Measurements from ENCODE around the gene RAB3GAP1.
A peak's percentile ranks its signal among the peaks of the same experiment; 100 is the strongest.
"Not testable (repeated sequence)": the region's sequence is repeated elsewhere in the genome, so short reads cannot be mapped to it uniquely, and the experiment has no call there.

The RAB3GAP1 gene

DNA sequence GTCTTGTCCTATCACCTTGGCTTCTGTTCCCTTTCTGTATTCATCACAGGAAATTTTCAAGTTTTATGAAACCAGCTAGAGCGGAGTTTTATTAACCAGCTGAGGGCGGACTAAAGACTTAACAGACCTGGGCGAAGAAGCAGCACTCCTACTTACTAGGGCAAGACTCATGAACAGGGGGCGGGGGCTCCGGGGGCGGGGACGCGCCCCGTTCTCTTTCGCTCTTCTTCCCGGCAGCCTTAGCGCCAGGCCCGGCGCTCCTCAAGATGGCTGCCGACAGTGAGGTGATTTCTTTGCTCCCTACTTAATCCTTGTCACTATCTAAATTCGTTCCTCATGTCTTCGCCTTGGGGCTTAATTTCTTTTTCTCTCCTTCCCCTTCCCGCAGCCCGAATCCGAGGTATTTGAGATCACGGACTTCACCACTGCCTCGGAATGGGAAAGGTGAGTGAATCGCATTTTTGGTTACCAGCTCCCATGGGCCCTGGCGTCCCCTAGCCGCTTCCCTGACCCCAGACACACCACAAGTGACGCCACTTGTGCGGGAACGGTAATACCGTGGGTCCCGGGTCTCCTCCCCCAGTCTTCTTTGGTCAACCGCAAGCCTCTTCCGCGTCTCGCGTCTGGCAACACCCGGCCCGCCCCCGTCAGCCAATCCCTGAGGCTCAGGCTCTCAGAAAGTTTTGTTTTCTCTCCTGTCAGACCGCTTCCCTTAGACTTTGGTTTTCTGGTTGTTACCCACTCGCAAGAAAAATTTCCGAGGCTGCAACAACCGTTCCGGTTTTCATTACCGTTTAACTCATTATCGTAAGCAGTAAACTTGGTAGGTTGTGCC lies at the start of gene RAB3GAP1:
Gene RAB3GAP1 (plus strand): TSS at position 251 of the 835 bp plus-strand sequence. CDS start 16 bp downstream, at position 267.
- DNase-seq: peak; percentile 92

DNA sequence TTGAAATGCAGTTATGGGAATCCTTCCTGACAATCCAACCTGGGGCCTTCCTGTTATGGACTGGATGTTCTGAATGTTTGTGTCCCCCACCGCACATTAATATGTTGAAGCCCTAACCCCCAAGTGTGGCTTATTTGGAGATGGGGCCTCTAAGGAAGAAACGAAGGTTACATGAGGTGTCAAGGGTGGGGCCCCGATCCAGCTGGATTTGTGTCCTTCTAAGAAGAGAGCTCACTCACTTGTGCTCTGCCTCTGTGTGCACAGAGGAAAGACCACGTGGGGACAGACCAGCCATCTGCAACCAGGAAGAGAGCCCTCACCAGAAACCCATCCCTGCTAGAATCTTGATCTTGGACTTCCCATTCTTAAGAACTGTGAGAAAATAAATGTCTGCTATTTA lies 49.3 kb upstream of the RAB3GAP1 start:
- no peak for DNase-seq

DNA sequence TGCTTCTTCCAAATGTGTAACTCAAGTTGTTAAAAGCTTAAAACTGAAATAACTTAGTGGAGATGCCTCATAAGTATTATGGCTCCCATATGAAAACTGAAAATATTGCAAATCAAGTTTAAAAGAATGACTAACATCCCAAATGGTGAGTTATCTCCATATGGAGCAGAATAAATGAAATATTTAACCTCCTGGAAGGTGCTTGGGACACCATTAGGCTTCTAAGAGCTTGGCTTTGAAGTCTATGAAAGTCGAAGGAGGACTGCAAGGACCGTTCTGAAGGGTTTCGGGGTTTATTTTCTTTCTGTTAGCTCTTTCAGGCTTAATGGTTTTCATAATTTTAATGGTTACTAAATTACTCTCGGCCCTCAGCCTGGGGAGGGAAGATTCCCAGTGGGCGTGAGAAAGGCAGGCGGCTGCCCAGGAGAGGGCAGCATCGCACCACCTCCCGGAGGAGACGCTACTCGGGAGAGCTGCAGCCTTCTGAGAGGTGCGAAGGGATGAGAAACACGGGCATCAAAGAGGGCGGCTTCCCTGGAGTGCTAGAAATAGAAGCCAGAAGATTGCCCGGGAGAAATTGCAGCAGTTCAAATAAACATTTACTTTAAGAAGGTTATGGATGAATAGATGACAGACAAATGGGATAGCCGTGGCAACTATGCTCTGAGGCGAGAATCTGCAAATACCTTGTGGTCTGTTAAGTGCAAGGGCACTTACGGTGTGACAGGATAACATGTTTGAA lies 47.9 kb upstream of the RAB3GAP1 start:
- DNase-seq: peak; percentile 51

DNA sequence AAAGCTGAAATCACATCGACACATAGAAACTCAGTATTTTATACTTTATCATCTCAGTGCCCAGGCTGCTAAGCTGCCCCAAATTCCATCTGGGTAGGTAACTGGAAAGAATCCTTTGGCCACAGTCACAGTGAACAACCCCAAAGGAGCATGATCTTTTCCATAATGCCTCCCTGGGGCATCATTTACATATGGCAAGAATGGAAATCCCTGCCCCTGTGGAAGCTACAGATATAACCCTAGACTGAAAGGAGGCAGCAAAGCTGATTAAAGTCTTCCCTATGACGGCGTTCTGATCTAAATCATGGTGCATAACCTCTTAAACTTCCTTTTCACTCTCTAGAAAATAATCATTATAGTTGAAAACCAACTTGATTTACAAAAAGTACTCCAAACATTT lies 46.3 kb upstream of the RAB3GAP1 start:
- no peak for DNase-seq

DNA sequence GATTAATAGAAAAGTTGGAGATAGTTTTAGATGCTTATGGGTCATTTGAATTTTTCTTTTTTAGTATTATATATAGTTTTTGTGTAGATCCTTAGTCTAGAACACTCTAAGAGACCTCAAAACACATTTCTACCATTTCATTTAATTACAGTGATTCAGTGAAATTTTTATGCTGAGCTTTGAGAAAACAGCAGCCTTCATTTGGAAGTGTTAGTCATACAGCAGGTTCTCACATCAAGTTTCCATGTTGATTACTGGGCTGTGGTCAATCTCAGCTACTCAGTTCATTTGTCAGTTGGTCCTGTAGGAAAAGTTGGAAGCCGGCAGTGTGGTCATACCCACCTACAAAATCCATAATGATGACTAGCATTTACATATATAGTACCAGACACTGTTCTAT lies 42.8 kb upstream of the RAB3GAP1 start:
- DNase-seq: no peak

DNA sequence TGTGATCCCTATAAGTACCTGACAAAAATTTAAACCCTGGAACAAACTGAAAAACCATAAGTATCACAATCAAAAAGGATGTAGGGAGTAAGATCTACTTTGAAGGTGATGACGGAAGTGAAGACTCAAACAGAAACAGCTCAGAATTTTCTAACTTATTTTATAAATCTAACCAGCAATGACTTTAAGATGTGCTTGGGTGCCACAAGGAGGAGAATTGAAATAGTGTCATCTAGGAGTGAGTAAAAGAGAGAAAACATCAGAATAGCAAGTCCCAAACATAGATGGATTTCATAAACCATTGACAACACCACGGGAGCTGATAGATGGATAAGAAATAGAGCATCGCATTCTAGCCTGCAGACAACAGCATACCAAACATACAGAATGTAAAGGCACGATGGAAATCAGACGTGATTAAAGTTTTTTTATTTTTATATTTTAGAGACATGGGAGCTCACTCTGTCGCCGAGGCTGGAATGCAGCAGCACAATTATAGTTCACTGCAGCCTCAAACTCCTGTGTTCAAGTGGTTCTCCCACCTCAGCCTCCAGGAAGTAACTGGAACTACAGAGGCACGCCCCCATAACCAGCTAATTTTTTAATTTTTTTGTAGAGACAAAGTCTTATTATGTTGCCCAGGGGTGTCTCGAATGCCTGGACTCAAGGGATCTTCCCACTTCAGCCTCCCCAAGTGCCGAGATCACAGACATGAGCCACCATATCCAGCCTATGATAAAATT lies 41.7 kb upstream of the RAB3GAP1 start:
- DNase-seq: no peak

DNA sequence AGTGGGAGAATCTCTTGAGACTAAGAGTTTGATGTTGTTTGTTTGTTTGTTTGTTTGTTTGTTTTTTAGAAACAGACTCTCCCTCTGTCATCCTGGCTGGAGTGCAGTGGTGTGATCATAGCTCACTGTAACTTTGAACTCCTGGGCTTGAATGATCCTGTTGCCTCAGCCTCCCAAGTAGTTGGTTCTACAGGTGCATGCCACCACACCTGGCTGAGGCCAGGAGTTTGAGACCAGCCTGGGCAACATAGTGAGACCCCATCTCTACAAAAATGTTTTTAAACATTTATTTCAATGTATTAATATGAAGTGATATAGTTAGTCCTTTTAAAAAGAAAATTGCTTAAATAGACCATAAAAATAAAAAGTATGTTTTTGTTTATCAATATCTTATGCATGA lies 40.5 kb upstream of the RAB3GAP1 start:
- no peak for DNase-seq

DNA sequence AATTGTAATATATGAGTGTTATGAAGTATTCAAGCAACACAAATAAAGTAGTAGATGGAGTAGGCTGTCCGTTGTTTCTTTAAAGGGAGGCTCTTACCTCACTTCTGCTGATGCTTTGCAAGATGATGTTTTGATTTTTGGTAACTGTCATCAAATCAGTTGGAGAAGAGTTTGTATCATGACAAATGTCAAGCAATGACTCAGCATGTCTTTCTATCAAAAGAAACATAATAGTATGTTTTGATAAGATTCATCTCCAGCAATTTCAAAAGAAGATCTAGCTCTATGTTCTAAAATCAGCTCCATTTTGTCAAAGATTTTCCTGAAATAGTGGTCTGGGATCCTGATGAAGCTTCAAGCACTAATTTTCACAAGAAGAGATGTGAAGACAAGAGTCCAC lies 30.5 kb upstream of the RAB3GAP1 start:
- no peak for DNase-seq

DNA sequence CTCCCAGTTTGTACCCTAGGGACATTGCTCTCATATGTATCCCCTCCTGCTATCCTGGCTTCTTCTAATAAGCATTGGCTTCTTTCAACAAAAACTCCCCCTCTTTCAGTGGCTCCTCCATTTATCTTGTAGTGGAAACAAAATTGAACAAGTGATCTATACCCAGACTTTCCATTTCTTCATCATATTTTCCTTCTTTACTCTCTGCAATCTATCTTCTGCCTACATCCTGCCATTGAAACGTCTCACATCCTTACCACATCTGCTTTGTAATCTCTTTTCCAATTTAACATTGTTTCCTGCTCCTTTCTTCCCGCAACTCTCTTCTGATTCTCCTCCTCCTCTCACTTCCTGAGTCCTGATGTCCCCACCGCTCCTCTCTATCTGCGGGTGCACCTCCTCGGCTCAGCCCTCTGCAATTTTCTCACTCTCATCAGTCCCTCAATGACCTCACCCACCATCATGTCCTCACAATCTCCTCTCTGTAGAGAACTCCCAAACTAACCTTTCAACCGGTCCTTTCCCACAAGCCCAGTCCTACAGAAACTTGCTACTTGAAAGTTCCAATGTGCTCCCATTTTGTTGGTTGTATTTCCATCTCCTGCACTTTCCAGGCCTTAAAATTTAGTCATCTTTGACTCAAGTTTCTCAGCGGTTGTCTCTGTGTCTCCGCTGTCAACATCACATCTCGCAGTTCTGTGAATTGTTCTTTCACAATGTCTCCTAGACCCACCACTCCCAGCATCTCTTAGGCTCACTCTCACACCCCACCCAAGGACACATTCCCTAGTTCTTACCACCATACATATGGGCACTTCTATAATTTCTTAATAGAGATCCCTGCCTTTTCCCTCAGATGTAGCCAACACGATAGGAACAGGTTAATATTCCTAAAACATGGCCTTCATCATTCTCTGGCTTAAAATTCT lies 28.9 kb upstream of the RAB3GAP1 start:
- DNase-seq: no peak

DNA sequence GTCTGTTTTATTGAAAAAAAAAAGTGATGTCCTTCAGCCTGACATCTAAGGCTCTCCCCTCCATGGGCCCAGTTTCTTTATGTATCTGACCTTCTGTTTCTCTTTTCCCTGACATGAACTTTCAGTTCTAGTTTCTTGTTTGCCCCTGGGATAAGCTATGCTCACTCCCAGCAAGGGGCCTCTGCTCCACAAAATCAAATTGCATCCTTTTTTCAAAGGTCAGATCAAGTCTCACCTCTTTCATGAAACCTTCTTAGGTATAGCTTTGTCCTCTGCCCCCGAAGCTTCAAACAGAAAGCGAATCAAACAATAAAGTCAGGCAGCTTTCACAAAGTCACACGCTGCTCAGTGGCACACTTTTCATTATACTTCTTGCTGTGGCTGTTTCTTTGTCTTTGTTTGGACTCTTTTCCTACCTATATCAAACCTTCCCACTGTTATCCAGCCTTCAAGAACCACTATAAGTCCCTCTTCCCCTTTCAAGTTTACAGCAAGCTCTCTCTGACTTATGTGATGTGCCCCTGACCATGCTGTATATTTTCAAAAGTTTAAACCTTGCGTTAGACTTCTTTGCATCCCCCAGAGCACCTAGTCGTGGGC lies 28.1 kb upstream of the RAB3GAP1 start:
- no peak for DNase-seq

DNA sequence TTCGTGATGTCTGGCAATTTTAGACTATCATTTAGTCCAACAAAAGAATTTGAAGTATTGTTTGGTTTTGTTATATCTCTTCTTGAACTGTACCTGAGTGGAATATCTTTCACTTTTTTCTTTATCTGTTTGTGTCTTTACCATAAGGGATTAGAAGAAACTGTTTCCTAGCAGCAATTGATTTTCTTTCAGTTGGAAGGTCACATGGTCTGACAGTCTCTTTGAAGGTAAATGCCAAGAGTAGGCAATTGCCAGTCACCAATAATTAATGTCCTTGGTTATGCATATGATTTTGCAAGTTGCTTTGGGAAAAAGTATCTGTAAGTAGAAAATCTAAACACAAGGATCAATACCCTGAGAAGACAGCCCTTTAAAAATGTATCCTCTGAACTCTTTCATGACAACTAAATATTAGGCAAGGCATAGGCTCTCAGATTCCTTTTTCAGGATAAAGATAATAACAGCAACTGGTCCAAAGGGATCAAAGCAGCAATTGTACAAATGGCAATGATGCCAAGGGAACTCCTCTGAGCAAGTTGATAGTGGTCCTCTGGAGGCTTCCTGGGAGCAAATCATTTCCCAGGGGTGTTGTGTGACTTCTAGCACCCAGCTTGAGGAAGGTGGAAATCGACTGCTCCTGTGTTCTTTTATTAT lies 22.5 kb upstream of the RAB3GAP1 start:
- DNase-seq: no peak

DNA sequence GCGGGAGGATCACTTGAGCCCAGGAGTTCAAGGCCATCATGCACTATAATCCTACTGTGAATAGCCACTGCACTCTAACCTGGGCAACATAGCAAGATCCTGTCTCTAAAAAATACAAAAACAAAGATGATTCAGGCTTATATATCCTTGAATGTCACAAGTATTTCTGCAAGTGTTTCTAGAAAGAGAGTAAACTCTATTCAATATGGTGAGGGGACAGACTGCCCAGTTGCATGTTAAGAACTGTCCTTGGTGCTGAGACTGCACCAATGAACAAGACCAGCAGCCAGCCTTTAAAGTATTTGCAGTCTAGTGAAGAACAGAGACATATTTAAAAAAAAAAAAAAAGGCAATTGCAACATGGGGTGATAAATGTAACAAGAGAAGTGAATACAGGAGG lies 21.3 kb upstream of the RAB3GAP1 start:
- no peak for DNase-seq

DNA sequence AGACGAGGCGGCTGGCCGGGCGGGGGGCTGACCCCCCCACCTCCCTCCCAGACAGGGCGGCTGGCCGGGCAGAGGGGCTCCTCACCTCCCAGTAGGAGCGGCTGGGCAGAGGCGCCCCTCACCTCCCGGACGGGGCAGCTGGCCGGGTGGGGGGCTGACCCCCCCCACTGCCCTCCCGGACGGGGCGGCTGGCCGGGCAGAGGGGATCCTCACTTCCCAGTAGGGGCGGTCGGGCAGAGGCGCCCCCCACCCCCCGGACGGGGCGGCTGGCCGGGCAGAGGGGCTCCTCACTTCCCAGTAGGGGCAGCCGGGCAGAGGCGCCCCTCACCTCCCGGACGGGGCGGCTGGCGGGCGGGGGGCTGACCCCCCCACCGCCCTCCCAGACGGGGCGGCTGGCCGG lies 18.9 kb upstream of the RAB3GAP1 start:
- DNase-seq: not testable (repeated sequence)

DNA sequence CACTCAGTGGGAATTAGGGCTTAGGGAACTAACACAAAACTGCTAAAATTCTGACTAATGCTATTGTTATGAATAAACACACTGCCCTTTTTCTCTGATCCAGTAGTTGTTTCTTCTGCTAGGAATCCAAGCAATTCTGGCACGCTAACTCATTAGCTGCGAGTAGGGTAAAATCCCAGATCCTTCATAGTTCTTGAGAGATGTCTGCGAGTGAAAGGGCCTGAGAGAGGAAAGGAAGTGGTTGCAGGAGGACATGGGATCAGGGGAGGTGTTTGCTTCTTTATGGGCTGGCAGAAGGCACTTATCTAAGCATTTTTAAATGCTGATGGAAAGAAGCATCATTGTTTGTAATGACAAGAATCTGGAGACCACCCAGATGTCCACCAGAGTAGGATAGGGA lies 14.3 kb upstream of the RAB3GAP1 start:
- no peak for DNase-seq

DNA sequence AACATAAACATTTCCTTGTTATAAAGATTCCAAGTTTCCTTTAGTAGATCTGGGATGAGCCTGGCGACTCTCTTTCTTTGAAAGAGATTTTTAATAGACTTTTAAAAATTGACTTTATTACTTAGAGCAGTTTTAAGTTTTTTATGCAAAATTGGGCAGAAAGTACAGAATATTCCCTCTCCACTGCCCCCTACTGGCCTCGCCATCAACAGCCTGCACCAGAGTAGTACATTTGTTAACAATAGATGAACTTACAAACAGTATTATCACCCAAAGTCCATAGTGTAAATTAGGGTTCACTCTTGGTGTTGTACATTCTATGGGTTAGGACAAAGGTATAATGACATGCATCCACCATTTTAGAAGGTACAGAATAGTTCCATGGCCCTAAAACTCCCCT lies 8.7 kb upstream of the RAB3GAP1 start:
- DNase-seq: no peak

DNA sequence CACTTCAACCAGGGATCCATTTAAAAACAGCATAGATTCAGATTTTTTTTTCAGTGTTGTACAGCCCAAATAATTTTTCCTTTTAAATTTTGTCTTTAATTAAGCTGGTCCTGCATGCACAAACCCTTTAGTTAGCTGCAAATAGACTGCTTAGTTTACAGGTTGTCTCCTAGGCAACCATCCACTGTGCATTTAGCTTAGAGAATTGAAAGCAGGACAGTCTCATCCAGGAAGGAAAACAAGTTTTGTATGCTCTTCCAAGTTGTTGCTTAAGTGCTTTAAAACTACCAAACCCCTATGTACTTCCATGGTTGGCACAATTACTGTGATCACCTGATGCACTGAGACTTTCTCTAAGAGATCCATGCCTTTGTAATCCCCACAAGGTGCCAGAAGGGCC lies 4.8 kb upstream of the RAB3GAP1 start, which contains the start of gene MAP3K19:
Gene MAP3K19 (minus strand): TSS at position 148 of the 400 bp plus-strand sequence. CDS start 22,800 bp downstream, outside the sequence.
- DNase-seq: no peak

DNA sequence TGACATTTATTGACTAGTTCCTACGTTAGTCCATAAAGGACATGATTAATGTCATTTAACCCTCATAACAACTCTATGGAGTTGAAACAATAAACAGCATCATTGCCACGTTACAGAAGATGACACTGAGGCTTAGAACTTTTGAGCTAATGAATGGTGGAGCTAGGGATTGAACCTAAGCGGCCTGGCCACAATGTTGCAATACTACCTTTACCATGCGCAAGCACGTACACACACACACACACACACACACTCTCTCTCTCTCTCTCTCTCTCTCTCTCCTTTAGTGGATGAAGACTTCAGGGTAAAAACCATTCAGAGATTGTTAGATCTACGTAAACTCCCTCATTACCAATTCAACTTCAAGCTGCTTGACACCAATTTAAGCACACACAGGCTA lies 4.0 kb upstream of the RAB3GAP1 start:
- DNase-seq: no peak

DNA sequence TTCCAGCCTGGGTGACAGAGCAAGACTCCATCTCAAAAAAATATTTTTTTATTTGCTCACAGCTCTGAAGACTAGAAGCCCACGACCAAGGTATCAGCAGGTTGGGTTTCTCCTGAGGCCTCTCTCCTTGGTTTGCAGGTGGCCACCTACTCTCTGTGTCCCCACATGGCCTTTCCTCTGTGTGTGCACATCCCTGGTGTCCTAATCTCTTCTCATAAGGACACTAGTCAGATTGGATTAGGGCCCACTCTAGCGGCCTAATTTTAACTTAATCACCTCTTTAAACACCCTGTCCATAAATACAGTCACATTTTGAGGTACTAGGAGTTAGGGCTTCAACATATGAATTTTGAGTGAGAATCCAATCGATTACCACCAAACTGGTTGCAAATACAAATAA lies 2.0 kb upstream of the RAB3GAP1 start:
- no peak for DNase-seq

DNA sequence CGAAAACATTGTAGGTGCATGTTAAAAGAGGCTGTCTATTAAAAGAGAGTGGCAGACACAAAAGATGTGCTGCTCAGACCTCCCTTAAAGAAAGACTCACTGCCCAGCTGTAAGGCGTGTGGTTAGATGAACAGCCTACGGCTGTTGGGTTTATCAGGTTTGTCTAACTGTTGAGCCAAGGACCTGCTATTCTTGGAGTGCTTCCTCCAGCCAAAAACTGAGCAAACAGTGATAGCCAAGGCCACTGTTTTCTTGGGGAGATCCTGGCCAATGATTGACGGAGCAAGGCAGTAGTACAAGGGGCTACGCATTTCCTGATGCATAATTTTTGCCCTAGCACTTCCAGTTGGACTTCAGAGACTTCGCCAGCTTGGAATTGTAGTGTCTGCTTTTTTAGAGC lies 1.4 kb upstream of the RAB3GAP1 start:
- no peak for DNase-seq

DNA sequence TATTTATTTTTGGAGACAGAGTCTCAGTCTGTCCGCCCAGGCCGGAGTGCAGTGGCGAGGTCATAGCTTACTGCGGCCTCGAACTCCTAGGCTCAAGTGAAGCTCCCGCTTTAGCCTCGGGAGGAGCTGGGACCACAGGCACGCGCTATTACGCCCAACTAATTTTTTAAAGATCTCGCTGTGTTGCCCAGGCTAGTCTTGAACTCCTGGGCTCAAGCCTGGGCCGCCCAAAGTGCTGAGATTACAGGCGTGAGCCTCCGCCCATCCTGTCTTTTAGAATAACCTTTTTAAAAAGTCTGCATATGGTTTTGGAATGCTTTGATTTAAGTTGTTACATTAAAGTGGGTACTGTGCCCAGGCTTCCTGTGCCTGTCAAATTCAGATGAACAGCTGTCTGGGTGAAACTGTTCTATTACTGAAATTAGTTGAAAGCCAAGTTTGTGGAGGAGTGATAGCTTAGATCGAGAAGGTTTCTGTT lies 944 bp downstream of the RAB3GAP1 start:
- no peak for DNase-seq

DNA sequence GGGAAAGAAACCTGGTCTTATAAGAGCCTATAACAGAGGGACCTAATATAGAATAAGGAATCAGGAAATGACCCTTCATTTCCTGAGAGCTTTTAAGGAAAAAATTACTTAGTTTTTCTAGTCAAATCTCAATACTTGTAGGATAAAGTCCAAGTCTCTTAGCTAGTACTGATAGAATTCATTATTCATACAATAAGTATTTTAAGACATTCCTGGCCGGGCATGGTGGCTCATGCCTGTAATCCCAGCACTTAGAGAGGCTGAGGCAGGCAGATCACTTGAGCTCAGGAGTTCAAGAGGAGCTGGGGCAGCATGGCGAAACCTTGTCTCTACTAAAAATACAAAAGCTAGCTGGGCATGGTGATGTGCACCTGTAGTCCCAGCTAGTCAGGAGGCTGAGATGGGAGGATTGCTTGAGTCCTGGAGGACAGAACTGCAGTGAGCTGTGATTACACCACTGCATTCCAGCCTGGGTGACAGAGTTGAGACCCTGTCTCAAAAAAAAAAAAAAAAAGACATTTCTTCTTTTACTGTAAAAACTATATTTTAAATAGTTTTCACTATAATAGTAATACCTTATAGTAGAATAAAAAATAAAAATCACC lies 3.2 kb downstream of the RAB3GAP1 start:
- DNase-seq: no peak

Measured in CD4-positive, alpha-beta T cell treated with Interferon gamma for 1 hour (primary cell).